ENCODE data around the gene KRTCAP2. TPM values are rescaled to one million over a fixed set of nuclear protein-coding genes. Genes with fewer than 3 reads are reported as not detected.

The KRTCAP2 gene
- total and polyA plus RNA-seq, 12 donors = 96.1 to 355 (median 129) TPM

DNA sequence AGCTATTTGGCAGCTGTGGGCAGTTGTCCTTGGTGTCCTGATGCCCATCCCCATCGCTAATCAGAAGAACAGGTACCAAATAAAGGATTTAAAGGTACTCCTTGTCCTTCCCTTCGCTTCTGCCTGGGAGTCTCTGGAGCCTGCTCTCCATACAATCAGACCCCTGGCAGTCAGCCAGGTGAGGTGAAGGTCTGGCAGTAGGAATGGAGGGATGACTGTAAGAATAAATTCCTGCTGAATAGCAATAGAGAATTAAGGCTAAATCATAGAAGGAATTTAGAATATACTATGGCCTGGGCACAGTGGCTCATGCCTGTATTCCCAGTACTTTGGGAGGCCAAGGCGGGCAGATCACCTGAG, 25.4 kb upstream of the KRTCAP2 start:
- Histone ChIP-seq H3K27me3 (no peaks in the 10 kb centered on the region), H3K36me3 (peaks cover 0 to 24% (median 0%) of the 10 kb centered on the region in 9 donors), H3K9me3 (no peaks in the 10 kb centered on the region), H3K4me1 (peaks cover 6 to 26% (median 20%) of the 10 kb centered on the region in 9 donors), H3K4me3 (no peak overlapping the region), H3K27ac (no peak overlapping the region)
- intact Hi-C loops (cut with DNase I) = no loop called here
- TF ChIP-seq, protein P1, sequence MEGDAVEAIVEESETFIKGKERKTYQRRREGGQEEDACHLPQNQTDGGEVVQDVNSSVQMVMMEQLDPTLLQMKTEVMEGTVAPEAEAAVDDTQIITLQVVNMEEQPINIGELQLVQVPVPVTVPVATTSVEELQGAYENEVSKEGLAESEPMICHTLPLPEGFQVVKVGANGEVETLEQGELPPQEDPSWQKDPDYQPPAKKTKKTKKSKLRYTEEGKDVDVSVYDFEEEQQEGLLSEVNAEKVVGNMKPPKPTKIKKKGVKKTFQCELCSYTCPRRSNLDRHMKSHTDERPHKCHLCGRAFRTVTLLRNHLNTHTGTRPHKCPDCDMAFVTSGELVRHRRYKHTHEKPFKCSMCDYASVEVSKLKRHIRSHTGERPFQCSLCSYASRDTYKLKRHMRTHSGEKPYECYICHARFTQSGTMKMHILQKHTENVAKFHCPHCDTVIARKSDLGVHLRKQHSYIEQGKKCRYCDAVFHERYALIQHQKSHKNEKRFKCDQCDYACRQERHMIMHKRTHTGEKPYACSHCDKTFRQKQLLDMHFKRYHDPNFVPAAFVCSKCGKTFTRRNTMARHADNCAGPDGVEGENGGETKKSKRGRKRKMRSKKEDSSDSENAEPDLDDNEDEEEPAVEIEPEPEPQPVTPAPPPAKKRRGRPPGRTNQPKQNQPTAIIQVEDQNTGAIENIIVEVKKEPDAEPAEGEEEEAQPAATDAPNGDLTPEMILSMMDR (IDR thresholded peaks at IDR 0.05) = no peak
- ATAC-seq (no peak), DNase-seq (no peak)
- WGBS, 2 donors = 92 to 93% methylated on average over 3 of the region's 3 CpGs

DNA sequence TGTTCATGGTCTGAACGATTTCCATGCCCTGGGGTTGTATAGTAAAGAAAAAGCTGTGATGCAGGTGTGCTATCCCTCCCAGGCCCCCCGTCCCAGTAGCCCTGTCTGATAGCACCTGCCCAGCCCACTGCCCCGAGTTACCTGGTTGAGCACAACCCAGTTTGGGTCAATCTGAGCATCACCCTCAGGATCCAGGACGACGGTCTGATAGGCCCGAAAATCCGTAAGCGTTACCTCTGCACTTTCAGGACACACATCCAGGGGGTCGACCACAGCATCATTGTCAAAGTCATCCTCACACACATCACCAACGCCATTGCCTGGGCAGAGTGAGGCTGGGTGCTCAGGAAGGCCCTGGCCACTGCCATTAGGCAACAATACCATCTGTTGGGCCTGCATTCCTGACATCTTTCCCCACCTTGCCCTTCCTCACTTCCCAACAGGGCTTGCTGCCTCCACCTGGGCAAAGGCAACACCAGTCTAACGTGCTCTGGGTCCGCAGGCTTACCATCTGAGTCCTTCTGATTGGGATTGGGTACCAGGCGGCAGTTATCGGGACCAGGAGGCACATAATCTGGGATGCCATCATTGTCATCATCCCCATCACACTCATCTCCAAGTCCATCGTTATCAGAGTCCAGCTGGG, 24.9 kb upstream of the KRTCAP2 start:
- TF ChIP-seq, protein P1 (IDR thresholded peaks at IDR 0.05) = no peak
- intact Hi-C loops (cut with DNase I) = no loop called here
- H3K9me3 ChIP-seq = no peaks in the 10 kb centered on the region
- 93 to 95% methylated on average over 15 of the region's 15 CpGs for WGBS, 2 donors
- ATAC-seq = no peak
- peaks cover 0 to 24% (median 0%) of the 10 kb centered on the region in 9 donors for H3K36me3 ChIP-seq
- no peak overlapping the region for H3K4me3 ChIP-seq
- DNase-seq = no peak
- no peak overlapping the region for H3K27ac ChIP-seq
- no peaks in the 10 kb centered on the region for H3K27me3 ChIP-seq
- H3K4me1 ChIP-seq = peaks cover 6 to 31% (median 25%) of the 10 kb centered on the region in 9 donors

DNA sequence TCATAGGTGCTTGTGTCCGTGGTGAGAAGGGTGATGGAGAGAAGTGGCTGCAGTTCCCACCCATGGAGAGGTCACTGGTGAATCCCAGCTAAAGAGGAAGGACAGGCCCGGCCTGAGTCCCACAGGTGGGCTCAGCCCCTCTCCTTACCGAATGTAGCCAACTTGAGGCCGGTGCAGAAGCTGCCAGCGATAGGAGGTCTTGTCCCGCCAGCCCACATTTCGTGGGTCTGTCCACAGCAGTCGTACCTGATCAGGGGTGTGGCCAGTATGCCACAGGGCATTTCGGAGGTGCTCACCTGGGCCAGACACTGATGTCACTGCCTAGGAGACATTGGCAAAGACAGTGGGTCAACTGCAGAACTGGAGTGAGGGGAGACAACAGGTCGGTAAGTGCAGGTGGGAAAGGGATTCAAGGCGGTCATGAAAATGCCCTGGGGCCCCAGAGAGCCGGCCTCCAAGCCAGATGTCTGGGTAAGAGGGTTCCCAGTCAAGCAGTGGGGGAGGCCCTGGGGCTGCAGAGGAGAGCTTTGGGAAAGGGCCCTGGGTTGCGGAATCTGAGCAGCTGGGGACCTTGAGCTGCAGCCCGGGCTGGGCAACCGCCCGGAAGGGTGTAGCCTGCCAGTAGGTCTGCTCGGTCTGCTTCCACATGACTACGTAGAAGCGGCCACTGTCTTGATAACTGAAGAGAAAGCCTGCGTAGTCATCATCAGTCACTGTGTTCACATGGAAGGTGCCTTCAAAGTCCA, 24.0 kb upstream of the KRTCAP2 start:
- TF ChIP-seq, protein P1 (IDR thresholded peaks at IDR 0.05) = no peak
- Histone ChIP-seq H3K27me3 (no peaks in the 10 kb centered on the region), H3K4me1 (peaks cover 6 to 40% (median 29%) of the 10 kb centered on the region in 9 donors), H3K9me3 (no peaks in the 10 kb centered on the region), H3K27ac (no peak overlapping the region), H3K36me3 (peaks cover 0 to 22% (median 0%) of the 10 kb centered on the region in 9 donors), H3K4me3 (no peak overlapping the region)
- 92 to 95% methylated on average over 20 of the region's 20 CpGs for WGBS, 2 donors
- DNase-seq (no peak), ATAC-seq (no peak)
- intact Hi-C loops (cut with DNase I) = no loop called here

DNA sequence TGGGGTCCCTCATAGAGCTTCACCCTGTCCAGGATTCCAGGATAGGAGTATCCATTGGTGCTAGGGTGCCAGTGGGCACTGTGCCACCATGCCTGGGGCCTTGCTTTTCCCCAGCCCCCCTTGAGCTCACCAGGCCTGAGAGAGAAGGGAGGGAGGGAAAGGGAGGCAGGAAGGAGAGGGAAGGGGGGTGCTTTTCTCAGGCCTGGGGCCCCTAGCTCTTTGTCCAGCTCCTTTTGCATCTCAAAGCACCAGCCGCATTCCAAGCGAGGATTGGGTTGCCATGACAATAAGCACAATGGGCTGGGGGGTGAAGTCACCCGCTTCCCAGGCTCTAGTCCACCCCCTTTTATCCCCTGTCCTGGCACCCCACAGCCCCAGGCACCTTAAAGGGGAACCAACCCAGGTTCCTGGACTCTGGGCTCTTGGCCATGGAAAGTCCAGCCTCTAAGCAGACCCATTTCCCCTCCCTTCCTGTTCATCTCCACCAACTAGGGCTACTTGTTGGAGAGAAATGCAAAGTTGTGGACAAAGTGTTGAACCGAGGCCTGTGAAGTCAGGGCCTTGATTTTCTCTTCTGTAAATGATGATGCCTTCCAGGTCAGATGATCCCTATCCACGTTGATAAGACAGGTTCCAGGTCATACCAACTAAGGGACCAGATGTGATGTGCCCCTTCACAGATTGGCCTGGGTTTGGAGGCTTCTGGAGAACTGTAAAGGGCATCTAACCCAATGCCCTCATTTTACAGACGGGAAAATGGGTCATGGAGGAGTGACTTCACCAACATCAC, 23.2 kb upstream of the KRTCAP2 start:
- TF ChIP-seq, protein P1 (IDR thresholded peaks at IDR 0.05) = no peak
- WGBS, 2 donors = 87 to 88% methylated on average over 6 of the region's 6 CpGs
- H3K36me3 ChIP-seq = peaks cover 0 to 20% (median 0%) of the 10 kb centered on the region in 9 donors
- H3K27ac ChIP-seq = no peak overlapping the region
- intact Hi-C loops (cut with DNase I) = no loop called here
- ATAC-seq (no peak), DNase-seq (no peak)
- H3K9me3 ChIP-seq = no peaks in the 10 kb centered on the region
- H3K4me1 ChIP-seq = peaks cover 6 to 40% (median 29%) of the 10 kb centered on the region in 9 donors
- no peak overlapping the region for H3K4me3 ChIP-seq
- H3K27me3 ChIP-seq = no peaks in the 10 kb centered on the region
